GM12875 (cell line): Measurements from ENCODE around the gene GSX1.

Experiments used
- H3K4me3 ChIP-seq: one replicate; pipeline ENCODE4 v1.5.1; 2011; ENCODE audit warnings: low read depth, low read length, control low read depth
- TF ChIP-seq, protein P1 (sequence below): IDR thresholded peaks from 2 replicates; pipeline ENCODE4 v1.5.1; 2011; ENCODE audit warnings: low read depth, mild to moderate bottlenecking, control low read depth, inconsistent platforms, low read length, moderate library complexity, borderline replicate concordance; ENCODE audit not compliant: insufficient read depth

Gene GSX1

GRCh38 chr13:27822873-27823311 is 30.6 kb downstream of the GSX1 start:
- TF ChIP-seq, protein P1, sequence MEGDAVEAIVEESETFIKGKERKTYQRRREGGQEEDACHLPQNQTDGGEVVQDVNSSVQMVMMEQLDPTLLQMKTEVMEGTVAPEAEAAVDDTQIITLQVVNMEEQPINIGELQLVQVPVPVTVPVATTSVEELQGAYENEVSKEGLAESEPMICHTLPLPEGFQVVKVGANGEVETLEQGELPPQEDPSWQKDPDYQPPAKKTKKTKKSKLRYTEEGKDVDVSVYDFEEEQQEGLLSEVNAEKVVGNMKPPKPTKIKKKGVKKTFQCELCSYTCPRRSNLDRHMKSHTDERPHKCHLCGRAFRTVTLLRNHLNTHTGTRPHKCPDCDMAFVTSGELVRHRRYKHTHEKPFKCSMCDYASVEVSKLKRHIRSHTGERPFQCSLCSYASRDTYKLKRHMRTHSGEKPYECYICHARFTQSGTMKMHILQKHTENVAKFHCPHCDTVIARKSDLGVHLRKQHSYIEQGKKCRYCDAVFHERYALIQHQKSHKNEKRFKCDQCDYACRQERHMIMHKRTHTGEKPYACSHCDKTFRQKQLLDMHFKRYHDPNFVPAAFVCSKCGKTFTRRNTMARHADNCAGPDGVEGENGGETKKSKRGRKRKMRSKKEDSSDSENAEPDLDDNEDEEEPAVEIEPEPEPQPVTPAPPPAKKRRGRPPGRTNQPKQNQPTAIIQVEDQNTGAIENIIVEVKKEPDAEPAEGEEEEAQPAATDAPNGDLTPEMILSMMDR: no peak
- H3K4me3 ChIP-seq: no peak overlapping the region

- TF ChIP-seq, protein P1: no peak
- H3K4me3 ChIP-seq: no peak overlapping the region
These were observed 31.8 kb downstream of the GSX1 start for GRCh38 chr13:27824121-27824520.

GRCh38 chr13:27825072-27825471 is 32.8 kb downstream of the GSX1 start:
- TF ChIP-seq, protein P1: no peak
- H3K4me3 ChIP-seq: no peak overlapping the region

GRCh38 chr13:27826379-27827353 is 34.4 kb downstream of the GSX1 start:
- TF ChIP-seq, protein P1: peak; percentile 96
- no peak overlapping the region for H3K4me3 ChIP-seq

- TF ChIP-seq, protein P1: no peak
- H3K4me3 ChIP-seq: no peak overlapping the region
These were observed 35.4 kb downstream of the GSX1 start for GRCh38 chr13:27827646-27828045.

- no peak overlapping the region for H3K4me3 ChIP-seq
- TF ChIP-seq, protein P1: peak; percentile 97
These were observed 37.7 kb downstream of the GSX1 start for GRCh38 chr13:27830010-27830409.

DNA sequence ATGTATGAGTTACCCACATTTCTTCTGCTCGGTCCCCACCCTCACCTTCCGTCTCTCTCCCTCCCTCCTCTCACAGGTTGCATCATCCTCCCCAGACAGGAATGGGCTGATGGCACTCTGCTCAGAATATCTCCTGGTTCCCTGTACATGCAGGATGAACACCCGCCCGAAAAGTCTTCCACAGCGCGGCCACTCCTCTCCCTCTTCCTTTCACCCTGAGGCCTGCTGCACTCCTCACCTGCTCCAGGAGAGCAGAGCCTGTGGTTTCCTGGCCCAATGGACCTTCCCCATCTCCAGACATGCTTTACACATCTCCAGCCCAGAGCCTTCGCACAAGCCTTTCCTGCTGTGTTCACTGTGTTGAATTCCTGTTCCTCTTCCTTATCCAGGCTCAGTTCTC is 40.9 kb downstream of the GSX1 start:
- TF ChIP-seq, protein P1: no peak
- H3K4me3 ChIP-seq: no peak overlapping the region
